Measurements from ENCODE around the gene ABCB8. TPM values are rescaled to one million over a fixed set of nuclear protein-coding genes. Genes with fewer than 3 reads are reported as not detected.

The ABCB8 gene
- total RNA-seq, 4 donors from 2014 or later: 22.9 to 35.2 (median 27.6) TPM

- intact Hi-C loops (cut with DNase I; ENCODE audit: low total_unique reads): no loop called here
- no peak overlapping the region for H3K4me3 ChIP-seq (ENCODE audit: low read depth, poor library complexity, severe bottlenecking)
- no peak for DNase-seq (ENCODE audit: low spot score in 2 of 2)
- 93 to 96% methylated on average over 5 to 6 of the region's 6 CpGs for WGBS, 2 donors
- TF ChIP-seq POLR2A (IDR thresholded peaks at IDR 0.05) (no peak), CTCF (IDR thresholded peaks at IDR 0.05) (no peak)
Measured at GRCh38 chr7:151093748-151094147, 65.5 kb downstream of the ABCB8 start.

GRCh38 chr7:151094675-151095074, 66.4 kb downstream of the ABCB8 start:
- DNase-seq (ENCODE audit: low spot score in 2 of 2): no peak
- 88% methylated on average over 5 of the region's 5 CpGs for WGBS, 2 donors
- H3K4me3 ChIP-seq (ENCODE audit: low read depth, poor library complexity, severe bottlenecking): no peak overlapping the region
- intact Hi-C loops (cut with DNase I; ENCODE audit: low total_unique reads): no loop called here
- TF ChIP-seq POLR2A (IDR thresholded peaks at IDR 0.05) (no peak), CTCF (IDR thresholded peaks at IDR 0.05) (no peak)

- intact Hi-C loops (cut with DNase I; ENCODE audit: low total_unique reads): no loop called here
- no peak for TF ChIP-seq POLR2A (IDR thresholded peaks at IDR 0.05)
- no peak for TF ChIP-seq CTCF (IDR thresholded peaks at IDR 0.05)
- no peak for DNase-seq (ENCODE audit: low spot score in 2 of 2)
- WGBS, 2 donors: 56 to 58% methylated on average over 10 of the region's 10 CpGs
- no peak overlapping the region for H3K4me3 ChIP-seq (ENCODE audit: low read depth, poor library complexity, severe bottlenecking)
Measured at GRCh38 chr7:151095123-151095797, 67.0 kb downstream of the ABCB8 start.

- no peak for TF ChIP-seq POLR2A (IDR thresholded peaks at IDR 0.05)
- TF ChIP-seq CTCF (IDR thresholded peaks at IDR 0.05): no peak
- H3K4me3 ChIP-seq (ENCODE audit: low read depth, poor library complexity, severe bottlenecking): no peak overlapping the region
- 80 to 82% methylated on average over 17 of the region's 17 CpGs for WGBS, 2 donors
- DNase-seq (ENCODE audit: low spot score in 2 of 2): no peak
- intact Hi-C loops (cut with DNase I; ENCODE audit: low total_unique reads): no loop called here
Measured at GRCh38 chr7:151095828-151096475, 67.7 kb downstream of the ABCB8 start.

Other genes with a start within 250 kb of the ABCB8 start
- gene TMEM176B, start 228.1 kb upstream of the ABCB8 start, total RNA-seq: 10 to 100 TPM in 1 of 4 donors, 1 to 10 TPM in 3; 2.5 to 16.6 (median 6.1) TPM
- gene TMEM176A, start 227.7 kb upstream of the ABCB8 start, total RNA-seq: 10 to 100 TPM in 2 of 4 donors, 1 to 10 TPM in 2; 4.8 to 10.2 (median 9.5) TPM
- 1 to 10 TPM; 1.2 to 6.7 (median 3.5) TPM for gene AOC1, start 175.9 kb upstream of the ABCB8 start, total RNA-seq
- gene KCNH2, start 50.1 kb upstream of the ABCB8 start, total RNA-seq: 1 to 10 TPM in 1 of 4 donors, under 1 TPM in 3; 0.15 to 1.1 (median 0.36) TPM
- gene NOS3, start 37.4 kb upstream of the ABCB8 start, total RNA-seq: 1 to 10 TPM; 4.0 to 8.9 (median 5.8) TPM
- gene ATG9B, start 4.0 kb upstream of the ABCB8 start, total RNA-seq: 100 to 1,000 TPM in 1 of 4 donors, 10 to 100 TPM in 3; 47.6 to 125 (median 59.8) TPM
- gene ASIC3, start 20.1 kb downstream of the ABCB8 start, total RNA-seq: 1 to 10 TPM; 2.3 to 2.9 (median 2.5) TPM
- 10 to 100 TPM in 1 of 4 donors, 1 to 10 TPM in 3; 3.9 to 13.7 (median 7.2) TPM for gene CDK5, start 29.4 kb downstream of the ABCB8 start, total RNA-seq
- 10 to 100 TPM; 56.3 to 83.5 (median 67.7) TPM for gene SLC4A2, start 31.1 kb downstream of the ABCB8 start, total RNA-seq
- gene FASTK, start 52.4 kb downstream of the ABCB8 start, total RNA-seq: 10 to 100 TPM; 47.4 to 80.7 (median 69.0) TPM
- 10 to 100 TPM; 58.5 to 61.7 (median 60.4) TPM for gene TMUB1, start 55.0 kb downstream of the ABCB8 start, total RNA-seq
- 100 to 1,000 TPM in 3 of 4 donors, 10 to 100 TPM in 1; 81.2 to 132 (median 102) TPM for gene AGAP3, start 58.0 kb downstream of the ABCB8 start, total RNA-seq
- gene GBX1, start 139.2 kb downstream of the ABCB8 start, total RNA-seq: 1 to 10 TPM in 1 of 4 donors, not detected in 3; 2.4 TPM
- not detected for gene ASB10, start 158.8 kb downstream of the ABCB8 start, total RNA-seq
- not detected for gene H2BK1, start 182.0 kb downstream of the ABCB8 start, total RNA-seq
- gene ABCF2, start 198.8 kb downstream of the ABCB8 start, total RNA-seq: 100 to 1,000 TPM in 1 of 4 donors, 10 to 100 TPM in 3; 16.4 to 267 (median 29.1) TPM
- 10 to 100 TPM; 15.4 to 32.2 (median 26.7) TPM for gene CHPF2, start 204.0 kb downstream of the ABCB8 start, total RNA-seq
- gene SMARCD3, start 220.2 kb downstream of the ABCB8 start, total RNA-seq: 10 to 100 TPM in 3 of 4 donors, 1 to 10 TPM in 1; 4.8 to 19.8 (median 13.5) TPM